H1 (cell line): ENCODE data around the gene FSD1. TPM values are rescaled to one million over a fixed set of nuclear protein-coding genes. Genes with fewer than 3 reads are reported as not detected.

Experiments used
- CBX5 ChIP-seq: fragments of 300-800, 300-1000 bp; sonication (generic); IDR thresholded peaks from 2 replicates; pipeline ENCODE4 v1.7.1; 2016; ENCODE audit warnings: antibody characterized with exemption, low read length, low read depth
- GABPA ChIP-seq: IDR thresholded peaks from 2 replicates; pipeline ENCODE4 v1.6.1; 2011; ENCODE audit warnings: mild to moderate bottlenecking, low read length, moderate library complexity, borderline replicate concordance; ENCODE audit not compliant: insufficient read depth
- SIRT6 ChIP-seq: IDR thresholded peaks from one replicate; pipeline ENCODE4 v1.7.1; 2012; ENCODE audit warnings: low read length, inconsistent platforms
- TAF1 ChIP-seq: IDR thresholded peaks from 2 replicates; pipeline ENCODE4 v1.6.1; 2011; ENCODE audit warnings: mild to moderate bottlenecking, low read depth, low read length
- ZNF274 ChIP-seq: IDR thresholded peaks from 2 replicates; pipeline ENCODE4 v1.7.0; 2012; ENCODE audit warnings: low read length, borderline replicate concordance; ENCODE audit errors: extremely low read depth
- polyA plus RNA-seq, 7 experiments: library from polyadenylated mRNA; depleted of rRNA in 3 of 7; stranded (reverse) in 5 of 7; unstranded in 2 of 7; fragments of >200 nt in 5 of 7; fragments of 200-250 nt in 2 of 7; gene quantifications; 1 replicate in 5 of 7; 2 replicates in 1 of 7; 4 replicates in 1 of 7; pipeline versions ENCODE4 v1.2.1 to v1.2.3, GENCODE V29; 2011 to 2013; ENCODE audit warnings: missing spikeins in 2 of 7, mixed read lengths in 2 of 7
- total RNA-seq: library from RNA; stranded (reverse); fragmentation: NEBNext Ultra II Directional; extraction: Animal tissue kit (Norgen Biotek cat#: 25700); gene quantifications from 2 replicates; pipeline ENCODE4 v1.2.1, GENCODE V29; 2021

Gene FSD1
- total and polyA plus RNA-seq, 2 of the 8 experiments (the other 6 are each of a cell fraction or from before 2014, with no cell fraction given), result 58.8 to 181 TPM

- TF ChIP-seq ZNF274 (no peak), SIRT6 (no peak), TAF1 (no peak), GABPA (no peak), CBX5 (no peak)
These were observed 68.0 kb downstream of the FSD1 start (continued) for GRCh38 chr19:4372165-4373012.
